GM23338 (cell line): ENCODE results near the gene CDKAL1. TPM values are rescaled to one million over a fixed set of nuclear protein-coding genes. Genes with fewer than 3 reads are reported as not detected.

ENCODE experiments used
- ATAC-seq: fragments of 200-7000 bp; cut with Tn5 transposase; 3 replicates; pipeline ENCODE4 v1.9.1; 2020
- DNase-seq: peaks from one replicate; pipeline ENCODE4 v3.0.0-alpha.2; 2015; ENCODE audit warnings: low spot score
- H2AFZ ChIP-seq: fragments of 200-600 bp; sonication (generic); 2 replicates; pipeline ENCODE4 v1.8.0; 2016; ENCODE audit warnings: antibody characterized with exemption, mild to moderate bottlenecking, moderate library complexity
- H3F3A ChIP-seq: fragments of 200-600 bp; sonication (generic); replicated peaks from 2 replicates; pipeline ENCODE4 v1.8.0; 2017; ENCODE audit warnings: antibody characterized with exemption, mixed run types, low read depth
- H3K27ac ChIP-seq: fragments of 200-600 bp; sonication (generic); 2 replicates; pipeline ENCODE4 v1.6.1; 2016; ENCODE audit warnings: low read depth
- H3K27me3 ChIP-seq: fragments of 200-600 bp; sonication (generic); 2 replicates; pipeline ENCODE4 v1.8.0; 2016; ENCODE audit warnings: mild to moderate bottlenecking, mixed run types, moderate library complexity; ENCODE audit not compliant: insufficient read depth
- H3K36me3 ChIP-seq: fragments of 200-600 bp; sonication (generic); 2 replicates; pipeline ENCODE4 v1.8.0; 2016; ENCODE audit warnings: mild to moderate bottlenecking; ENCODE audit not compliant: insufficient read depth
- H3K4me1 ChIP-seq: fragments of 200-600 bp; sonication (generic); 2 replicates; pipeline ENCODE4 v1.8.0; 2016; ENCODE audit warnings: mild to moderate bottlenecking, moderate library complexity; ENCODE audit not compliant: insufficient read depth
- H3K4me2 ChIP-seq: fragments of 200-600 bp; sonication (generic); 2 replicates; pipeline ENCODE4 v1.7.1; 2017; ENCODE audit warnings: mixed run types
- H3K4me3 ChIP-seq: fragments of 200-600 bp; sonication (generic); 2 replicates; pipeline ENCODE4 v1.6.1; 2016; ENCODE audit warnings: mixed run types
- H3K79me2 ChIP-seq: fragments of 200-600 bp; sonication (generic); replicated peaks from 2 replicates; pipeline ENCODE4 v1.8.0; 2017; ENCODE audit warnings: mild to moderate bottlenecking; ENCODE audit not compliant: insufficient read depth
- H3K9me2 ChIP-seq: fragments of 200-600 bp; sonication (generic); 2 replicates; pipeline ENCODE4 v1.8.0; 2017; ENCODE audit not compliant: insufficient read depth
- H4K20me1 ChIP-seq: fragments of 200-600 bp; sonication (generic); replicated peaks from 2 replicates; pipeline ENCODE4 v1.8.0; 2017; ENCODE audit warnings: mild to moderate bottlenecking; ENCODE audit not compliant: insufficient read depth
- H3K27ac Mint-ChIP-seq: 2 replicates; pipeline ENCODE4 v1.8.0; 2020; ENCODE audit warnings: inconsistent platforms, mild to moderate bottlenecking, moderate library complexity, mixed read lengths
- H3K27me3 Mint-ChIP-seq: 3 replicates; pipeline ENCODE4 v1.8.0; 2022; ENCODE audit warnings: low read depth, mild to moderate bottlenecking, moderate library complexity, mixed read lengths, inconsistent platforms; ENCODE audit not compliant: insufficient read depth, poor library complexity
- H3K36me3 Mint-ChIP-seq: 3 replicates; pipeline ENCODE4 v1.8.0; 2021; ENCODE audit warnings: low read depth, mild to moderate bottlenecking, inconsistent platforms, moderate library complexity, mixed read lengths
- H3K4me1 Mint-ChIP-seq: 3 replicates; pipeline ENCODE4 v1.8.0; 2020; ENCODE audit warnings: mild to moderate bottlenecking, inconsistent platforms, mixed read lengths
- H3K4me3 Mint-ChIP-seq: 3 replicates; pipeline ENCODE4 v1.8.0; 2021; ENCODE audit warnings: moderate library complexity, mild to moderate bottlenecking, inconsistent platforms, mixed read lengths
- H3K9me3 Mint-ChIP-seq: 3 replicates; pipeline ENCODE4 v1.8.0; 2020; ENCODE audit warnings: moderate library complexity, mild to moderate bottlenecking, inconsistent platforms, mixed read lengths
- CREB1 ChIP-seq: fragments of 250-450 bp; sonication (Bioruptor Pico); IDR thresholded peaks from 2 replicates; pipeline ENCODE4 v1.5.0; 2020; ENCODE audit warnings: low read depth, mild to moderate bottlenecking, moderate library complexity
- CTCF ChIP-seq, 2 experiments: fragments of 200-600 bp in 1 of 2; sonication (generic) in 1 of 2; conservative IDR thresholded peaks; 2 replicates each; pipeline versions ENCODE4 v1.5.1 to v1.6.1; 2016 to 2017; ENCODE audit warnings: antibody characterized with exemption in 2 of 2, low read depth in 2 of 2, mild to moderate bottlenecking in 2 of 2, moderate library complexity in 1 of 2
- ETS1 ChIP-seq: IDR thresholded peaks from 2 replicates; pipeline ENCODE4 v1.6.1; 2016; ENCODE audit warnings: antibody characterized with exemption
- EZH2 ChIP-seq: fragments of 200-600 bp; sonication (generic); IDR thresholded peaks from one replicate; pipeline ENCODE4 v1.8.0; 2017; ENCODE audit warnings: antibody characterized with exemption, mild to moderate bottlenecking, low read depth; ENCODE audit not compliant: unreplicated experiment
- EZH2phosphoT487 ChIP-seq: fragments of 200-600 bp; sonication (generic); IDR thresholded peaks from one replicate; pipeline ENCODE4 v1.8.1; 2018; ENCODE audit warnings: antibody characterized with exemption; ENCODE audit not compliant: unreplicated experiment
- JUNB ChIP-seq: IDR thresholded peaks from one replicate; pipeline ENCODE4 v1.6.1; 2016; ENCODE audit warnings: antibody characterized with exemption; ENCODE audit not compliant: unreplicated experiment
- NANOG ChIP-seq: IDR thresholded peaks from 2 replicates; pipeline ENCODE4 v1.6.1; 2016; ENCODE audit warnings: antibody characterized with exemption, borderline replicate concordance
- POLR2AphosphoS5 ChIP-seq: IDR thresholded peaks from 2 replicates; pipeline ENCODE4 v1.6.1; 2016; ENCODE audit warnings: antibody characterized with exemption, low read depth
- REST ChIP-seq: IDR thresholded peaks from one replicate; pipeline ENCODE4 v1.6.1; 2018; ENCODE audit warnings: antibody characterized with exemption; ENCODE audit not compliant: unreplicated experiment
- STAT1 ChIP-seq: IDR thresholded peaks from one replicate; pipeline ENCODE4 v1.6.1; 2016; ENCODE audit warnings: antibody characterized with exemption; ENCODE audit not compliant: unreplicated experiment
- ZNF114 ChIP-seq: fragments of 250-450 bp; sonication (Bioruptor Pico); IDR thresholded peaks from 2 replicates; pipeline ENCODE4 v1.5.0; 2020; ENCODE audit warnings: mild to moderate bottlenecking, moderate library complexity
- ZNF331 ChIP-seq: fragments of 250-450 bp; sonication (Bioruptor Pico); IDR thresholded peaks from 2 replicates; pipeline ENCODE4 v1.5.0; 2020; ENCODE audit warnings: low read depth, mild to moderate bottlenecking, moderate library complexity
- ZNF462 ChIP-seq: fragments of 250-450 bp; sonication (Bioruptor Pico); IDR thresholded peaks from 2 replicates; pipeline ENCODE4 v1.5.0; 2020; ENCODE audit warnings: mild to moderate bottlenecking, moderate library complexity
- polyA plus RNA-seq: library from polyadenylated mRNA; unstranded; fragments of >200 nt; fragmentation: Nextera tagmentation; extraction: Ambion mirVana; gene quantifications from 2 replicates; pipeline ENCODE4 v1.2.1, GENCODE V29; 2016
- total RNA-seq: library from RNA; depleted of rRNA; stranded (reverse); fragments of >200 nt; shearing (Covaris generic); gene quantifications from 2 replicates; pipeline ENCODE4 v1.2.3, GENCODE V29; 2014

The CDKAL1 gene
- total and polyA plus RNA-seq, 2 experiments from 2014 or later = 17.8 to 35.0 TPM

- no peak overlapping the region for H3K27ac Mint-ChIP-seq
- H3K9me2 ChIP-seq = no peaks in the 10 kb centered on the region; the same call in 1 of the 2 replicates
- peaks cover 8% of the 10 kb centered on the region; the same call in 1 of the 2 replicates for H3K4me1 ChIP-seq
- no peaks in the 10 kb centered on the region for H3K79me2 ChIP-seq
- peaks cover 21% of the 10 kb centered on the region; the same call in 2 of the 3 replicates for H3K36me3 Mint-ChIP-seq
- H4K20me1 ChIP-seq = no peaks in the 10 kb centered on the region
- no peak overlapping the region for H3K4me3 Mint-ChIP-seq
- H2AFZ ChIP-seq = no peak overlapping the region
- no peak overlapping the region for H3K4me2 ChIP-seq
- H3K4me3 ChIP-seq = no peak overlapping the region
- H3K4me1 Mint-ChIP-seq = peaks cover 10% of the 10 kb centered on the region
- H3K27me3 Mint-ChIP-seq = no peaks in the 10 kb centered on the region
- no peak for TF ChIP-seq CTCF (conservative IDR thresholded peaks at IDR 0.05; ENCODE audit: low read depth in 2 of 2)
- TF ChIP-seq CREB1 = no peak
- no peak for TF ChIP-seq STAT1
- no peak for TF ChIP-seq NANOG
- no peak for TF ChIP-seq EZH2
- TF ChIP-seq JUNB = no peak
- no peak for TF ChIP-seq REST
- TF ChIP-seq EZH2phosphoT487 = no peak
- TF ChIP-seq ZNF331 (CRISPR knock-in tag) = no peak
- TF ChIP-seq ETS1 = no peak
- TF ChIP-seq ZNF462 = no peak
- TF ChIP-seq ZNF114 (CRISPR knock-in tag) = no peak
- TF ChIP-seq POLR2AphosphoS5 = no peak
- no peak for ATAC-seq
- no peaks in the 10 kb centered on the region for H3K36me3 ChIP-seq
- H3K9me3 Mint-ChIP-seq = peaks cover 7% of the 10 kb centered on the region; the same call in 2 of the 3 replicates
- H3K27me3 ChIP-seq = no peaks in the 10 kb centered on the region
- no peaks in the 10 kb centered on the region for H3F3A ChIP-seq
- DNase-seq = no peak
- H3K27ac ChIP-seq = 0 out of 2 replicates have a peak overlapping the region, but pooled peaks have one; percentile 6
Observed at GRCh38 chr6:21070620-21071019, 536.4 kb downstream of the CDKAL1 start.
